GM12801 (cell line): ENCODE results near the gene ELP5.

ENCODE experiments used
- CTCF ChIP-seq: IDR thresholded peaks from one replicate; pipeline ENCODE4 v1.5.1; 2011; ENCODE audit warnings: control low read depth; ENCODE audit not compliant: insufficient read length; ENCODE audit errors: extremely low read depth

The ELP5 gene

GRCh38 chr17:7258731-7259554, 6.9 kb downstream of the ELP5 start:
- no peak for TF ChIP-seq CTCF

DNA sequence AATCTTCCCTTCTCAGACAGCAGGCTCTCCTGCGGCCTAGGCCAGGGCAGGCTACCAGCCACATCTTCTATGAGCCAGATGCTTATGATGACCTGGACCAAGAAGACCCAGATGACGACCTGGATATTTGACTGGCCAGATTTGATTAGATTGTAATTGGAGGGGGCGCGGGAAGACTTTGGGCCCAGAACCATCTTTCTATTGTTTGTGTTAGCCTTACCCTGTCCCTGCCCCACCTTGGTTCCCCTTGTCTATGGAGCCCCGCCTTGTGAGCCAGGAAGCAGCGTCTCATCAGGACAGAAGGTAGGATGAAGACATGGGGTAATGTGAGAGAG, 7.5 kb downstream of the ELP5 start:
- no peak for TF ChIP-seq CTCF

- no peak for TF ChIP-seq CTCF
Measured at GRCh38 chr17:7260151-7260550, 8.1 kb downstream of the ELP5 start.

- TF ChIP-seq CTCF = no peak
Measured at GRCh38 chr17:7260651-7261378, 8.8 kb downstream of the ELP5 start.

DNA sequence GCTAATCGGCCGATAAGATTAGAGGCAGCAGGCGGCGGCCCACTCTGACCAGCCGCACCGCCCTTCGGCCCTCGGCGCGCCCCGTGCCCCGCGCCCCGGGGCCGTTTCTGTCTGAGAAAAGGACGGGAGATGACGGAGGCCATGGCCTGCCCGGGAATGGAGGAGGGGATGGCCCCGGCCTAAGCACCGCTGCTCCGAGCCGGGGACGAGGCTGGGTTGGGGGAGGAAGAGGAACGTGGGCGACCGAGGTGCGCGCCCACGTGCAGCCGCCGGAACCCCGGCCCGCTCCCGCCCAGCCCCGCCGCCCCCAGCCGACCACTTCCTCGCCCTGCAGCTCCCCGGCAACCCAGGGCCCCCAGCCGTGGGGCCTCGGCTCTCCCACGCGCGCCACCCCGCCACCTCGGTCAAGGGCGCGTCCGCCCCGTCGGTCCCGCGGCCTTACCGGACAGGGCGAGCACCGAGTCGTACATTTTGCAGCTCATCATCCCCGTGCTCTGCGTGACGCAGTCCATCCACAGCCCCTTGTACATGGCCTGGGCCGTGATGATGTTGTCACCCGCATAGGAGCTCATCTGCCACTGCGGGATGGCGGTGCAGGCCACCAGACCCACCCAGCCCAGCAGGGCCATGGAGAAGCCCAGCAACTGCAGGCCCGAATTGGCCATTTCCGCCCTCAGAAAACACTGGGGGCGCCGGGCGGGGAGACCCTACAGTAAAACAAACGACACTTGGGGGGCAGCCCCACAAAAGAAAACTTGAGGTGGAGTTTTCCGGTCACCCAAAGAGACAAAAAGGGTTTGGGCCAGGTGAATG, 9.6 kb downstream of the ELP5 start:
- no peak for TF ChIP-seq CTCF

- no peak for TF ChIP-seq CTCF
Measured at GRCh38 chr17:7262192-7262934, 10.3 kb downstream of the ELP5 start, which contains the start of gene CLDN7. Gene CLDN7 (minus strand): TSS chr17:7262478. CDS start chr17:7262043, 435 bp downstream.
